Right atrium auricular region (tissue), 2 donors: ENCODE measurements around the gene FRMD3. TPM values are rescaled to one million over a fixed set of nuclear protein-coding genes. Genes with fewer than 3 reads are reported as not detected.

ENCODE experiments used
- total RNA-seq, 2 donors: library from RNA; depleted of rRNA; stranded (reverse); fragments of >200 nt; gene quantifications; one replicate each; pipeline ENCODE4 v1.1.0, GENCODE V29; 2016

FRMD3 gene
- total RNA-seq, 2 donors from 2014 or later, result 31.4 to 77.5 TPM

Other genes with a start within 250 kb of the FRMD3 start
- gene IDNK, start 84.7 kb upstream of the FRMD3 start, total RNA-seq, result 1 to 10 TPM; 2.8 to 3.9 TPM
- 10 to 100 TPM; 85.2 to 89.9 TPM for gene UBQLN1, start 169.6 kb upstream of the FRMD3 start, total RNA-seq